GM19467 (cell line): ENCODE data around the gene CD7.
"Not testable (repeated sequence)": the region's sequence is repeated elsewhere in the genome, so short reads cannot be mapped to it uniquely, and the experiment has no call there.

Experiments used
- ATAC-seq: cut with Tn5 transposase; IDR thresholded peaks from one replicate; pipeline ENCODE4 v1.9.1; 2021; ENCODE audit warnings: mild to moderate bottlenecking, moderate library complexity; ENCODE audit not compliant: unreplicated experiment

The CD7 gene

DNA sequence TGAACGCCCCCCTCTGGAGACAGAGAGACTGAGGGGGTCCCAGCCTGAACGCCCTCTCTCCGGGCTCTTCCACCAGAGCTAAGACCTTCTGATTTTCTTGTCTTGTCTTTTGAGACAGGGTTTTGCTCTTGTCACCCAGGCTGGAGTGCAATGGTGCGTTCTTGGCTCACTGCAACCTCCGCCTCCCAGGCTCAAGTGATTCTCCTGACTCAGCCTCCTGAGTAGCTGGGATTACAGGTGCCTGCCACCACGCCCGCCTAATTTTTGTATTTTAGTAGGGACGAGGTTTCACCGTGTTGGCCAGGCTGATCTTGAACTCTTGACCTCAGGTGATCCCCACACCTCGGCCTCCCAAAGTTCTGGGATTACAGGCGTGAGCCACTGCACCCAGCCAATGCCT is 30.6 kb upstream of the CD7 start:
- ATAC-seq, result not testable (repeated sequence)

DNA sequence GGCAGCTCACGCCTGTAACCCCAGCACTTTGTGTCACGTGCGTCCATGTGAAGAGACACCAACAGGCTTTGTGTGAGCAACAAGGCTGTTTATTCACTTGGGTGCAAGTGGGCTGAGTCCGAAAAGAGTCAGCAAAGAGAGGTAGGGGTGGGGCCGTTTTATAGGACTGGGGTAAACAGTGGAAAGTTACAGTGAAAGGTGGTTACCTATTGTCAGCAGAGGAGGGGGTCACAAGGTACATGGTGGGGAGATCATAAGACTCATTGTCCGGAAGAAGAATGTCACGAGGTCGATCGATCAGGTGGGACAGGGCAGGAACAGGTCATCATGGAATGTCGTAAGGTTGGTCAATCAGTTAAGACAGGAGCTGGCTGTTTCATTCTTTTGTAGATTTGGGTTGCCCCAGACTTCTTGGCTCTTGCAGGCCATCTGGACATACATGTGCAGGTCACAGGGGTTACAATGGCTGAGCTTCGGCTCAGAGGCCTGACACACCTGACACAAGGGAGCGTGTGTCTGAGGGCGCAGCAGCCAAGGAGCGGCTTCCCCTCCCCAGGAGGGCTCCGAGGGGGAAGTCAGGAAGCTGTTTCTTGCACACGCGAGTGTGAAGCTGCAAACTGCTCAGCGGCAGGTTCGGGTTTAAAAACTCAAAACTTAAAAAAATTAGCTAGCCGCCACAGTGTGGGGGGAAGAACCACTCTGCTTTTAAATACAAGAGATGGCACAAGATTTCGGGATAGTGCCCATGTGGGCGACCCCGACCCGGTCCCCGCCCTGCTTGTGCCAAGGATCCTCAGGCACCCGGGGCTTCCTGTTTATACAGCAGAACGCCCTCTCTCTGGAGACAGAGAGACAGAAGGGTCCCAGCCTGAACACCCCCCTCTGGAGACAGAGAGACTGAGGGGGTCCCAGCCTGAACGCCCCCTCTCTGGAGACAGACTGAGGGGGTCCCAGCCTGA is 29.2 kb upstream of the CD7 start:
- ATAC-seq, result no peak

DNA sequence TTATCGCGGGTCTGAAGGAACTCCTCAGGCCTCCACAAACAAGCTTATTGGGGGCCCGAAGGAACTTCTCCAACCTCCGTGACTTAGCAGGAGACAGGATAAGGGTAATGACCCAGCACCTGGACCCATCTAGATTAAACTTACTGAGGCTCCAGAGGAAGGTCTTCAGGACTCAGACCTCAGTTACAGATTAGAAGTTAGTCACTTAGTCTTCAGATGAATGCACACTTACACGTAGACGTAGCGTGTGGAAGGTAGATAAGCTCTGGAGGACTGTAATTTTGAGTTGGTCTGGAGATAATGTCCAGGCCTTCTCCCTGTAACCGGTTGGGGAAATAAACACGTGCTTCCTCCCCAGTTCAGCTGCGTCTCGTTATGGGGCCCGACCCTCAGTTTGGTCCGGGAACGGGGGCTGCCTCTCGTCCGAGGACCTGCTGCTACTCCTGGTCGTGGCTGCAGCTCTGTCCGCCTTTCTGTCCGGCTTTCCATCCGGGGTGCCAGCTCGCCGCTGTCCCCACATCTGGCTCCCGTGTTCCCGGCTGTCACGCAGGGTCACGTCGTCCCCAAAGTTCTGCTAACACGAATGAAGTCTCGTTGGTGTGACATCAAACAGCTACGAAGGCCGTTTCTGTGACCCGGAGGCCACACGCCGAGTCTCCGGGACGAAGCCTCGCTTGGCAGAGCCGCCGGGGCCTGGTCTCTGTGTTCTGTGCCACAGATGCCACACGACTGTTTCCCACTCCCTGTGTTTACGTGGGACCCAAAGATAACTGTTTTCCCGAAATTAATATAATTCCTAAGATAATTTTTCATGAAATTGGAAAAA is 28.0 kb upstream of the CD7 start:
- no peak for ATAC-seq

DNA sequence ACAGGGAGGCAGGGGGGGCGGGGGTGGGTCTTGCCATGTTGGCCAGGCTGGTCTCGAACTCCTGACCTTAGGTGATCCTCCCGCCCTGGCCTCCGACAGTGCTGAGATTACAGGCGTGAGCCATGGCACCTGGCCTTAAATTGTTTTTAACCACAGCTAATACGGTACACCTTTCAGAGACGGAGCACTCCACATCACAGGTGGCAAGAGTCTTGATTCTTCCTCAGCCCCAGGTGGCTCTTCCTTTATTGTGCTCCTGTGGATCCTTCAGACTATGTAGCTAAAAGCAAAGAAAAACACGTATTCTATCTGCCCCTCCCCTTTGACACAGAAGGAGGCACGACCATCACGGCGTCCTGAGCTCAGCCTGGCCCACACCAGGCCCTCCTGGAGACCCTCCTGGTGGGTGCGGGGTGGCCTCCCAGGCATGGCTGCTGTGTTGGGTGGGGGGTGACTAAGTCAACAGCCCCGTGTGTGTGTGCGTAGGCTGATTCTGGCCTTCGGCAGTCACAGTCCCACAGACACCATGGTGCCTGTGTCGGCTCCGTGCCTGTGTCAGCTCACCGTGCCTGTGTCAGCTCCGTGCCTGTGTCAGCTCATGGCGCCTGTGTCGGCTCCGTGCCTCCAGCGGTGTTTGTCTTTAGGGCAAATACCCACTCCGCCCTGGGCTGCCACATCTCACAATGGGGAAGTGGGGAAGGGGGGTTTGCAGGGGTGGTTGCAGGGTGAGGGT is 26.9 kb upstream of the CD7 start:
- no peak for ATAC-seq

DNA sequence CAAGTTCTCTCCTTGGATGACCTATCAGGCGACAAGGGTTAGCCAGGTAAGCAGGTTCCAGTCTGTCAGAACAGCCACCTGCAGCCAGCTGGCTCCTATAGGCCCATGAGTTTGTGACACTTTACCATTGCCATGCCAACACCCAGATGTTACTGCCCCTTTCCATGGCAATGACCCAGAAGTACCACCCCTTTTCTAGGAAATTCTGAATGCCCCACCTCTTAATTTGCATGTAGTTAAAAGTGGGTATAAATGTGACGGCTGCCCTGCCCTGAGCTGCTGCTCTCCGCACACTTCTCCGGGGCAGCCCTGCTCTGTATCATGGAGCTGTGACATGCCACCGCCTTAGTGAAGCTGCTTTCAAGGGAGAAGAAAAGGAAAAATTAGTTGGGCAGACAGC is 26.2 kb upstream of the CD7 start:
- ATAC-seq, result no peak

DNA sequence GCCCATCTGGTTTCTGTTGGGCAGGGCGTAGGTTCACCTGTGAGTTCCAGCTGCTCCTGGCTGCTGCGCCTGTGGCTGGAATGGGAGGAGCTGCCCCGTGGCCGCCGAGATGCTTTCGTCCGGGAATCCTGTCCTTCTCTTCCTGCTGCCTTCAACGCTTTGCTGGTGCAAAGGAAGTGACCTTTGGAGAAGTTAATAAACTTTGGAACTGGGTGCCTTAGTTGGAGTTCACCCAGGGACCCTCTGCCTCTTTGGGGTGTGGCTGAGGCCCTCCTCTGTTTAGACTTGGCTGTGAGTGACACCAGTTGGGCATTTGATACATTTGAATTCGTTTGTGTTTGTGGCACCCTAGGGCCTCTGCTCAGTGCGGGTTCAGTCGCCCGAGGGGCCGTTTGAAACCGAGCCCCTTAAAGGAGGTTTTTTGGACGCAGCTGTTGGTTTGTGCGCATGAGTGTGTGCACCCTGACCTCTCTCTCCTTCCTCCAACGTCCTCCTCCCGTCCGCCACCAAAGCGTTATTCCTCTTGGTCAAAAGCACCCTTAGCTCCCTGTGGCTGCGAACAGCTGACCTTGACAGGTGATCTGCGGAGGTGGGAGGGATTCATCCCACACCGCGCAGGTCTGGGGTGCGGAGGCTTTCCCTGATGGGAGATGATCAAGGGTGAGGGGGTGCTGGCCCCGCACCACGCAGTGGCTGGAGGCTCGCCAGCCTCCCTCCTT is 25.1 kb upstream of the CD7 start:
- no peak for ATAC-seq

DNA sequence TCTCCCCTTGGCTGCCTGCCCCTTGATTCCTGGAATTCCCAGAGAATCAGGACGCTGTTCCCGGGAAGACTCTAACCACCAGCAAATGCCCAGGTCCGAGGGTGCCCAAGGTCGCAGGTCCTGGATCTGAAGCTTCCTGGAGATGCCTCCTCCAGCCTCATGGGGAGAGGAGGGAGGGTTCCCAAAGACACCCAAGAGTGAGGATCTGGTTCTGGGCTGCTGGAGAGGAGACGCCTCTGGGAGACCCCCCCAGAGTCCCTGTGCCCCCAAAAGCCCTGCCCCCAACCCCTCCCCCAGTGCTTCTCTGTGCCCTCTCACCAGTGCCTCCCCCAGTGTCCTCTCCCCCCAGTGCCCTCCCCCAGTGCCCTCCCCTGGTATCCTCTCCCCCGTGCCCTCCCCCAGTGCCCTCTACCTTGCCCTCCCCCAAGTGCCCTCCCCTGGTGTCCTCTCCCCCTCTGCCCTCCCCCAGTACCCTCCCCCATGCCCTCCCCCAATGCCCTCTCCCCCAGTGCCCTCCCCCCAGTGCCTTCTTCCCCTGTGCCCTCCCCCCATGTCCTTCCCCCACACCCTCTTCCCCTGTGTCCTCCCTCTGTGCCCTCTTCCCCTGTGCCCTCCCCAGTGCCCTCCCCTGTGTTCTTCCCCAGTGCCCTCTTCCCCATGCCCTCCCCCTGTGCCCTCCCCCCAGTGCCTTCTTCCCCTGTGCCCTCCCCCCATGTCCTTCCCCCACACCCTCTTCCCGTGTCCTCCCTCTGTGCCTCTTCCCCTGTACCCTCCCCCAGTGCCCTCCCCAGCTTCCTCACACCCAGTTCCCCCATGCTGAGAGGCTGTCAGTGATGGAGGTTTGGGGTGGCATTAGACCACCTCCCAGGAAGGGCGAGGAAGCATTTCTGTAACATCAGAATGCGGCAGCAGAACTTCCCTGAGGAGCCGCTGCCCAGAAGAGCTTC is 22.5 kb upstream of the CD7 start:
- ATAC-seq, result no peak

DNA sequence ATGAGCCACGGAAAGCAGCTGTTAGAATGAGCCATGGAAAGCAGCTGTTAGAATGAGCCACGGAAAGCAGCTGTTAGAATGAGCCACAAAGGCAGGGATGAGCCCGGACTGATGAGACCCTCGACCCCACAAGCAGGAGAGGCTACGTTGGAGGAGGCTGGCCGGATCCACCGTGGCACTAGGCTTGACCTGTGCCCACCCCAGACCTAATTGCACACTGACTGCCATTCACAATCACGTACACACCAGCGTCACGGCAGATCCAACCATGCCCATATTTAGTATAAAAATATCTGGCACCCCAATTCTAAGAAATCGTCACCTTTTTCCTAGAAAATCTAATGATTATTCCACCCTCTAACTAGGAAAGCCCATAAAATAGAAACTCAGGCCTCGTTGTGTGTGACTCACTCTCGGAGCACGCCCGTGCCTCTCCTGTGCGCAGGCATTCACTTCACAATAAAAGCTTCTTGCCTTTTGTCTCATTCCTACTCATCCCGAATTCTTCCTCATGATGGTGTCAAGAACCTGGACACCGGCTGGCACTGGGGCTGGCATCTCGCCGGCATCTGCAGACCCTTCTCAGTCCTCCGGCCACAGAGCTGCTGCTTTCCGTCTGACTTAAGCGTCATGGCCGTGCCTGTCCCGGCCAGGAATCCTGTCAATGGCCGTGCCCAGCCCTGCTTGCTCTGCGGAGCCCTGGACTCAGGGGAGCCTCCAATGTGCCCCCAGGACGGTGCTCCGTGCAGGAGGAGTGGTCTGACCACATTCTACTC is 21.6 kb upstream of the CD7 start:
- no peak for ATAC-seq

DNA sequence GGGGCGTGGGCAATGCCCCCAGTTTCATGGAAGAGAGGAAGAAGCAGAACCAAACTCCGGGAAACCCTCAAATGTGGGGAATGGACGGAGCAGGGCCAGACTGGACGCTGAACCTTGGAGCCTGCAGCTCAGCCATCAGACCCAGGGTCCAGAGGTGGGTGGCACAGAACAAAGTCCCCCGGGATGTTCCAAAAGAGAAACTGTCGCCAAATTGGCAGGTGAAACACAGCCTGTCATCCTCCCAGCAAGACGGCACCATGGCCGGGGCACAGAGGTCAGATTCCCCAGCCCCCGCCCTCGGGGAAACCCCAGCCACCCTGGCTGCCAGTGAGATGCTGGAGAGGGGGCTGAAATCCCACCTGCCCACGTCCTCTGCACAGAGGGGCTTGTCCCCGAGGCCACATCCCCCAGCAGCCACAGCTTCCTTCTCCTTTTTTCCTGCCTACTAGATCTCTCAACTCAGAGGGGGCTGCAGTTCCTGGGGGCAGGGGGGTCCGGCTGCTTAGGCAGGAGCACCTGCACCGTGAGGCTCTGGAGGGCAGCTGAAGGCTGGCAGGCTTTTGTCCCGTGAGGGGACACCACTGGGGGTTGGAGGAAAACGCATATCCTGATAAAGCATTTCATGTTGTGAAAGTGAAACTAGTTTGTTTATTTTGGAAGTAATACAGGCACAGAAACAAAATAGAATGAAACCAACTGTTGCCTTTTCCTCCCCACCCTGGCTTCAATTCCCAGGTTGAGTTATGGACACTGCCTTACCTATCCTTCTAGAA is 17.4 kb upstream of the CD7 start:
- no peak for ATAC-seq

DNA sequence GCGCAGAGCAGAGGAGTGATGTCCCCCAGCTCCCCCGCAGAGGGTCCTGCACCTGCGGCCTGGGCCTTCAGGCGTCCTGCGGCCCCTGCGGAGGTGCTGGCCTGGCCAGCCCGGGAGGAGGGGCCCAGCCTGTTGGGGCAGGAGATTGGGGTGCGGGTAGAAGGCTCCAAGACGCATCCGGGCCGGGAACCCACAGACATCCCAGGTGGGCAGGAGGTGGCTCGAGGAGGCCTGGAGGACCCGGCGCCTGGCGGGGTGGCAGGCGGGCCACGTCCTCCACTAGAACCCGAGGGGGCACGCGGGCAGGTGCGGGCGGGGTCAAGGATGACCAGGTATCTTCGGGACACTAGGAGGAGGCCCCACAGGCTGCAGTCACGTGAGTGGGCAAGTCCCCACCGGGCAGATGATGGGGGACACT is 16.8 kb upstream of the CD7 start:
- ATAC-seq, result no peak

DNA sequence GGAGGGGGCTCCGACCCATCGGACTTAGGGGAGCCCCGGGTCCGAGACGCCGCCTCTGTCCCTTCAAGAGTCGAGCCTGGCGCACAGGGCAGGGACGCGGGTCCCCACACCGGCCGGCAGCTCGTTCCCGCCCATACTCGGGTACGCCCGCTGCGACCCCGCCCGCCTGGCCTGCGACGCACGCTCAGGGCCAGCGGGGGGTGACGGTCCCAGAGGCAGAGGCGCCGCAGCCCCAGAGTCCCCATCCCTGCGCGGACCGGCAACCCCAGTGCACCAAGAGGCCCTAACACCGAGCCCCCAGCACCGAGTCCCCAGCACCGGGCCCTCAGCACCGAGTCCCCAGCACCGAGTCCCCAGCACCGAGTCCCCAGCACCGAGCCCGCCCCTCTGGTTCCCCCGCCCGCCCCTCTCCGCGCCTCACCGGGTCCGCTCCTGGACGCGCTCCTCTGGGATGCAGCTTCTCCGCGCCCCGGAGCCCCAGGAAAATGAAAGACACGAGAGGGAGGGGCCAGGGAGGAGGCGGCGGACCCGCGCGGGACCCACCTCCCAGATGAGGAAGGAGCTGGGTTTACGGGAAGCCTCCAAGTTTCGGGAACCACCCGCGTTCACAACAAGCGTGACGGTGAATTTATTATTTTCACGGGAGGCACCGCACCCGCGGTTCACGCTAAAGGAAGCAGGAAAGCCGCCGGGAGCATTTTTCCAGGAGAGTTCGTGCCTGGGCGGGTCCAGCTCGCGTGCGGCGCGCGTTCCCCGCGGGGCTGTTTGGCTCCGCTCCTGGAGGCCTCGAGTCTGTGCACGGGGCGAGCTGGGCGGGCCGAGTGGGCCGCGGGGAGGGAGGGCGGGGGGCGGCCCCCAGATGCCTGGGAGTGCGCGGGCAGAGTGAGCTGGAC is 16.1 kb upstream of the CD7 start, which contains the start of gene SECTM1:
Gene SECTM1 (minus strand): TSS at position 488 of the 893 bp plus-strand sequence. CDS start 6,526 bp downstream, outside the sequence.
- ATAC-seq, result no peak

DNA sequence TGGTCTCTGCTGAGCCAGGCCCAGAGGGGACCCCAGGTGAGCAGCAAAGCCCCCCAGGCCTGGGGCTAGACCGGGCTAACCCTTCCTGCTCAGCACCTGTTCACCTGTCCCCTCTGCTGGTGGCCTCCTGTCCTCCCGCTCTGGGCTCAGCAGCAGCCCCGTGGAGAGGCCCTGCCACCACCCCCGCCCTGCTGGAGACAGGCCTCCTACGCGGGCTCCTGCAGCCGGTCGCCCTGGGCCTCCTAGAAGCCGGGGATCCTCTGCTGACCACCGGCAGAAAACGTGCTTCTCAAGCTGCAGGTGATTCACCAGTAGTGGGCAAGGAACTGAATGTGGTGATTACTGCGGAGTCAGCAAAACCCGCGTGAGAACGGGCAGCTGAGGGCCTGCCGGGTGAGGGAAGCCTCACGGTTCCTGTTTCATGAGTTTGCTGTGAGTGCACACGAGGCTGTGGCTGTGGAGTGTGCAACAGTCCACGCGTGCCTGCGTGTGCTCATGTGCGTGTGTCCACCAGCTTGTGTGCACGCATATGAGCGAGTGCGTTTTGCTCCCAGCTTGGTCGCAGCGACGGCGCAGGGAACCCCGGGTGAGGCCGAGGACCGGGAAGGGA is 15.4 kb upstream of the CD7 start:
- ATAC-seq, result no peak

DNA sequence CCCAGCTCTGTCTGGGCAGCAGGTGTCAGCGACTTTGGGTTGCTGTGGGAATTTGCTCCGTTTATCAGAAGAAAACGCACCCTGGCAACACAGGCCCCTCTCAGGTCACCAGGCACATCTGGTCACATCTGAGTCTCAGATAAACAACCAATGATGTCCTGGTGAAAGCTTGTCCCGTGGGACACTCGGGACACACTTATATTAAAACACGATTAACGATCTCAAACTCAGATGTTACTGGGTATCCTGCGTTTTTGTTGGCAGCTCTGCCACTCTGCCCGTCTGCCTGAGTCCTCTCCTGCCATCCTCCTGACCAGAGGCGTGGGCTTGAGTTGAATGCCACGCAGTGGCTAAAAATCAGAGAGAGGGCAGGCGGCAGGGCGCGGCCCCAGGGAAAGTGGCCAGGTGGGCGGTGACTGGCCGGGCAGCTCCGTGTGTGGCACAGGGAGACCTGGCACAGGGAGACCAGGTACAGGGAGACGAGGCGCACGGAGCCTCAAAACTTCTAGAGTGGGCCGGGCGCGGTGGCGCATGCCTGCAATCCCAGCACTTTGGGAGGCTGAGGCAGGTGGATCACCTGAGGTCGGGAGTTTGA is 14.0 kb upstream of the CD7 start:
- ATAC-seq, result no peak

DNA sequence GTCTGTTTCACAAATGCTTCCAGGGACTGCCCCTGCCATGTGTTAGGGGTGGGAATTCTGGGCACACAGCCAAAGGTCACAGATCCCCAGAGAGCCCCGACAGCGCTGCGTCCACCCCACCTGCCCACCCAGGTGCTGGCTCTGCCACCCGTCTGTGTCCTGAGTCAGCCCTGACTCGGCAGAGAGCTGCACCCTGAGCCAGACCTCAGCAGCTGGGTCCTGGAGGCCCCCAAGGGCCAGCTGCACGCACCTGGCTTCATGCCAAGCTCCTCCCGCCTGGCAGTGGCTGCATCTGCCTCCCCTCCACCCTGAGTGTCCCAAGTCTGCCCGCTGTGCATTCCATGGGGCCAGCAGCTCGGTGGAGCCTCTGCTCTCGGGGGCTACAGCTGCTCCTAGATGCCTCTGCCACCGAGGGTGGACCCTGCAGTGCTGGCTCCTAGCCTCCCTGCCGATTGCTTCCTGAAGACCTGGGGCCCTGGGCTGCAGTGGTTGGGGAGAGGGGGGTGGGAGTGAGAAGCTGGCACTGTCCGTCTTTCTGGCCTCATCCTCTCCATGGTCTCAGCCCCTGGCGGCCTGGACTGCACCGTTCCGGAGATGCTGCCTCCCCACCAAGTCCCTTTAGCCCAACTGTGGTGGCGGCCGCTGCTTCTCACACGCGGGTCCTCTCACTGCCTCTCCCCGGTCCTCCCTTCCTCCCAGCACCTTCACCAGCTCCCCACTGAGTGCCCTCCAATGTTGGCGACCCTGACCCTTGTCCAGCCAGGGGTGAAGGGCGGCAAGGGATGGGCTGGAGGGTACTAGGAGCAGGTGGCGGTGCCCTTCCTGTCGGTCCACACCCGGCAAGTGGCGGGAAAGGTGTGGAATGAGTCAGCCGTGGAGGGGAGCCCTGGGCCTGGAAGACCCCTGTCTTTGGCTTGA is 13.2 kb upstream of the CD7 start:
- ATAC-seq, result no peak
